NCI-H82 (cell line): ENCODE data around the gene PHB1.
"Not testable (repeated sequence)": the region's sequence is repeated elsewhere in the genome, so short reads cannot be mapped to it uniquely, and the experiment has no call there.

Experiments
- DNase-seq: peaks from one replicate; lab custom pipeline; 2025; lab: John Stamatoyannopoulos, UW

PHB1 gene

GRCh38 chr17:49404906-49405305 is 9.8 kb downstream of the PHB1 start:
- DNase-seq, result no peak

- no peak for DNase-seq
Measured at GRCh38 chr17:49404361-49404760, 10.3 kb downstream of the PHB1 start.

GRCh38 chr17:49403514-49404289 is 11.0 kb downstream of the PHB1 start:
- DNase-seq, result no peak

- DNase-seq, result peak; percentile 87
Measured at GRCh38 chr17:49402706-49403105, 12.0 kb downstream of the PHB1 start.

GRCh38 chr17:49401971-49402611 is 12.6 kb downstream of the PHB1 start:
- no peak for DNase-seq

- DNase-seq, result no peak
Measured at GRCh38 chr17:49399995-49400394, 14.7 kb downstream of the PHB1 start.

- DNase-seq, result no peak
Measured at GRCh38 chr17:49397586-49397985, 17.1 kb downstream of the PHB1 start.

GRCh38 chr17:49393491-49394255 is 21.0 kb downstream of the PHB1 start:
- DNase-seq, result no peak

GRCh38 chr17:49390548-49391324 is 23.9 kb downstream of the PHB1 start:
- no peak for DNase-seq

- not testable (repeated sequence) for DNase-seq
Measured at GRCh38 chr17:49389514-49390347, 25.0 kb downstream of the PHB1 start.

- DNase-seq, result no peak
Measured at GRCh38 chr17:49388692-49389513, 25.8 kb downstream of the PHB1 start.

- DNase-seq, result no peak
Measured at GRCh38 chr17:49388290-49388640, 26.4 kb downstream of the PHB1 start.

GRCh38 chr17:49387498-49388289 is 27.0 kb downstream of the PHB1 start:
- no peak for DNase-seq

- DNase-seq, result no peak
Measured at GRCh38 chr17:49386373-49386772, 28.3 kb downstream of the PHB1 start.

GRCh38 chr17:49384951-49385350 is 29.7 kb downstream of the PHB1 start:
- DNase-seq, result no peak

- DNase-seq, result no peak
Measured at GRCh38 chr17:49383060-49383459, 31.6 kb downstream of the PHB1 start.

- no peak for DNase-seq
Measured at GRCh38 chr17:49382556-49382955, 32.1 kb downstream of the PHB1 start.

- no peak for DNase-seq
Measured at GRCh38 chr17:49381793-49382192, 32.9 kb downstream of the PHB1 start.

- DNase-seq, result no peak
Measured at GRCh38 chr17:49381033-49381432, 33.6 kb downstream of the PHB1 start.

- no peak for DNase-seq
Measured at GRCh38 chr17:49379926-49380325, 34.8 kb downstream of the PHB1 start.
